DOHH2 (cell line): ENCODE data around the gene CLCN6.
A peak's percentile ranks its signal among the peaks of the same experiment; 100 is the strongest.

ENCODE experiments used
- H3F3A ChIP-seq: fragments of 200-600 bp; sonication (generic), shearing (Covaris generic); 2 replicates; pipeline ENCODE4 v1.6.0; 2016; ENCODE audit warnings: antibody characterized with exemption, mild to moderate bottlenecking; ENCODE audit not compliant: control insufficient read depth, insufficient read depth
- H3K27ac ChIP-seq: fragments of 200-600 bp; sonication (generic); 2 replicates; pipeline ENCODE4 v1.5.1; 2014; ENCODE audit warnings: low read depth, mild to moderate bottlenecking, low read length, moderate library complexity
- H3K27me3 ChIP-seq: fragments of 200-600 bp; sonication (generic); 2 replicates; pipeline ENCODE4 v1.6.1; 2014; ENCODE audit warnings: mild to moderate bottlenecking, low read length, mixed read lengths; ENCODE audit not compliant: control insufficient read depth
- H3K36me3 ChIP-seq: fragments of 200-600 bp; sonication (generic); 2 replicates; pipeline ENCODE4 v1.6.1; 2014; ENCODE audit warnings: mild to moderate bottlenecking, low read length, moderate library complexity, mixed read lengths; ENCODE audit not compliant: control insufficient read depth
- H3K4me1 ChIP-seq: fragments of 200-600 bp; sonication (generic); 2 replicates; pipeline ENCODE4 v1.6.1; 2014; ENCODE audit warnings: mild to moderate bottlenecking, low read length, mixed read lengths; ENCODE audit not compliant: control insufficient read depth
- H3K4me2 ChIP-seq: fragments of 200-600 bp; sonication (generic); 2 replicates; pipeline ENCODE4 v1.6.0; 2014; ENCODE audit warnings: mild to moderate bottlenecking, low read length, moderate library complexity
- H3K4me3 ChIP-seq: fragments of 200-600 bp; sonication (generic); 2 replicates; pipeline ENCODE4 v1.5.1; 2014; ENCODE audit warnings: mild to moderate bottlenecking, low read length, mixed read lengths
- H3K79me2 ChIP-seq: fragments of 200-600 bp; sonication (generic); 2 replicates; pipeline ENCODE4 v1.6.1; 2014; ENCODE audit warnings: mild to moderate bottlenecking, low read length, mixed read lengths; ENCODE audit not compliant: control insufficient read depth
- H3K9me2 ChIP-seq: fragments of 200-600 bp; sonication (generic); replicated peaks from 2 replicates; pipeline ENCODE4 v1.6.1; 2014; ENCODE audit warnings: mild to moderate bottlenecking, low read length, mixed read lengths; ENCODE audit not compliant: control insufficient read depth
- H3K9me3 ChIP-seq: fragments of 200-600 bp; sonication (generic); 2 replicates; pipeline ENCODE4 v1.6.1; 2014; ENCODE audit warnings: antibody characterized with exemption, low read length, mixed read lengths; ENCODE audit not compliant: control insufficient read depth, insufficient read depth
- H4K20me1 ChIP-seq: fragments of 200-600 bp; sonication (generic); 2 replicates; pipeline ENCODE4 v1.6.0; 2014; ENCODE audit warnings: low read depth, mild to moderate bottlenecking, antibody characterized with exemption, low read length, moderate library complexity; ENCODE audit not compliant: control insufficient read depth, insufficient read depth
- CTCF ChIP-seq: fragments of 200-600 bp; sonication (generic); IDR thresholded peaks from one replicate; pipeline ENCODE4 v1.5.1; 2014; ENCODE audit warnings: antibody characterized with exemption, mild to moderate bottlenecking, low read depth, low read length; ENCODE audit not compliant: poor library complexity, severe bottlenecking
- EZH2phosphoT487 ChIP-seq: fragments of 200-600 bp; sonication (generic); IDR thresholded peaks from 2 replicates; pipeline ENCODE4 v1.6.1; 2017; ENCODE audit warnings: borderline replicate concordance, mild to moderate bottlenecking, antibody characterized with exemption, low read length, moderate library complexity, mixed read lengths

The CLCN6 gene

DNA sequence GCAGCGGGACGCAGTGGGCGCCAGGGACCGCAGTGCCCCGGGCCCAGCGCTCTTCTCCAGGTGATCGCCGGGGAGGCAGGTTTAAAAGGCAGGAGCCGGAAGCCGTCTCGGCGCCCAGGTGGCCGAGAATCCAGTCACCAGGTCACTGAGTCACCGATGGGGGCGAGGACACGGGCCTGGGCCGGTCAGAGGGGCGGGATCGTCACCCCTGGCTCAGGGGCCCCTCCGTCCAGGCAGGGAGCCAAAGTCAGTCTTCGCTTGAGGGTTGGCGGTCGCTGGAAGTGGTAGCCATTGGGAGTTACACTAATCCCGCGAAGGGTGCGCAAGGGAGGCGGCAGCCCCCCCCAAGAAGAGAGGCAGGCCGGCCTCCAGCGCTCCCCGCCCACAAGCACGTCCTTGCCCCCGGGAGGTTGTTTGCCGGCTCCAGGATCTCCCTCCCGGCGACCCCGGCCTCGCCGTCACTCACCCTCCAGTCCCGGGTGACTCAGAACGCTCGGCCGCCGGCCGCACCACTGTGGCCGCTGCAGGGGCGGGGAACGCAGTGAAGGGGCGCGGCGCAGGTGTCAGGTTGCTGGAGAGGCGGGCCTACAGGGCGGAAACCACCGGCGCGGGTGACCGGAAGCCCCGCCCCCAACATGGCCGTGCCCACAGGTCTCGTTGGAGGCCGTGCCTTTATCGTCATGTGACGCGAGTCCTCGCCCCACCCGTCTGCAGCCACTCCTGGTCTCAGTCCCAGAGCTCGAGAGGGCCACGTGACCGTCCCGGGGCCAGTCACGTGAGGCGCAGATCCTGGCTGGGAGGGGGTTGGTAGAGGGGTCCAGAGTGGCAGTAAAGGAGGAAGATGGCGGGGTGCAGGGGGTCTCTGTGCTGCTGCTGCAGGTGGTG is at the start of gene CLCN6, which contains the start of gene MTHFR:
TSS of gene CLCN6 (plus strand) at position 770 of the 885 bp plus-strand sequence. CDS start at position 842, 72 bp downstream.
TSS of gene MTHFR (minus strand) at position 543 of the 885 bp plus-strand sequence. CDS start 2,848 bp downstream, outside the sequence.
- H3K36me3 ChIP-seq: peaks cover 77% of the 10 kb centered on the region
- peaks cover 82% of the 10 kb centered on the region for H3K79me2 ChIP-seq
- H3K27me3 ChIP-seq: no peaks in the 10 kb centered on the region
- no peaks in the 10 kb centered on the region for H3K9me3 ChIP-seq
- peak within 1 kb of the TSS; percentile 82 for H3K27ac ChIP-seq
- H3K4me2 ChIP-seq: peak within 1 kb of the TSS; percentile 100
- TF ChIP-seq CTCF: no peak
- TF ChIP-seq EZH2phosphoT487: no peak
- peak within 1 kb of the TSS; percentile 97 for H3K4me3 ChIP-seq
- no peaks in the 10 kb centered on the region for H3K9me2 ChIP-seq
- H3F3A ChIP-seq: peaks cover 5% of the 10 kb centered on the region
- H4K20me1 ChIP-seq: peaks cover 13% of the 10 kb centered on the region; the same call in 1 of the 2 replicates
- H3K4me1 ChIP-seq: peaks cover 72% of the 10 kb centered on the region

DNA sequence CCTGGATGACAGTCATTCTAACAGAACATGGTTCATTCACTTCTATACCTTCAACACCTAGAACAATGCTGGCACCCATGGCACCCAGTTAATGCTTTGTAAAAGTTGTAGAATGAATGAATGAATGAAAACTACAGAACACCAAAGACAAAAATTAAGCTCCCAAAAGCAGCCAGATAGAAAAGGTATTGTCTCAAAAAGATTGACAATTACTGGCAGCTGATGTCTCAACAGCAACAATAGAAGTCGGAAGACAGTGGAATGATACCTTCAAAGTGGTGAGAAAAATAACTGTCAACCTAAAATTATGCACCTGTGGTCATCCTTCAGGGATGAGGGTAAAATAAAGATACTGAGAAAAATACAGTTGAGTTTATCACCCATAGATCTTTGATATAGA is 48.9 kb upstream of the CLCN6 start:
- Histone ChIP-seq H3K9me2 (no peaks in the 10 kb centered on the region), H3K27ac (no peak overlapping the region), H3K4me2 (no peak overlapping the region), H3K4me1 (no peaks in the 10 kb centered on the region), H3F3A (no peaks in the 10 kb centered on the region), H3K9me3 (no peaks in the 10 kb centered on the region), H3K27me3 (no peaks in the 10 kb centered on the region; the same call in none of the 2 replicates), H3K36me3 (no peaks in the 10 kb centered on the region), H3K4me3 (no peak overlapping the region), H4K20me1 (no peaks in the 10 kb centered on the region), H3K79me2 (no peaks in the 10 kb centered on the region)
- TF ChIP-seq CTCF (no peak), EZH2phosphoT487 (no peak)

- no peak overlapping the region for H3K27ac ChIP-seq
- no peaks in the 10 kb centered on the region for H4K20me1 ChIP-seq
- no peak overlapping the region for H3K4me2 ChIP-seq
These were observed 46.2 kb upstream of the CLCN6 start for GRCh38 chr1:11759791-11760190.

More at GRCh38 chr1:11759791-11760190, 46.2 kb upstream of the CLCN6 start:
- TF ChIP-seq CTCF: no peak
- TF ChIP-seq EZH2phosphoT487: no peak
- no peaks in the 10 kb centered on the region for H3K9me2 ChIP-seq
- H3K79me2 ChIP-seq: no peaks in the 10 kb centered on the region
- H3K9me3 ChIP-seq: no peaks in the 10 kb centered on the region
- H3F3A ChIP-seq: no peaks in the 10 kb centered on the region
- no peaks in the 10 kb centered on the region for H3K4me1 ChIP-seq
- H3K27me3 ChIP-seq: no peaks in the 10 kb centered on the region; the same call in none of the 2 replicates
- no peaks in the 10 kb centered on the region for H3K36me3 ChIP-seq
- no peak overlapping the region for H3K4me3 ChIP-seq
